GM23338 (cell line): ENCODE measurements around the gene MPIG6B. TPM values are rescaled to one million over a fixed set of nuclear protein-coding genes. Genes with fewer than 3 reads are reported as not detected.
A peak's percentile ranks its signal among the peaks of the same experiment; 100 is the strongest.

ENCODE experiments used
- ATAC-seq: fragments of 200-7000 bp; cut with Tn5 transposase; 3 replicates; pipeline ENCODE4 v1.9.1; 2020
- DNase-seq: peaks from one replicate; pipeline ENCODE4 v3.0.0-alpha.2; 2015; ENCODE audit warnings: low spot score
- H2AFZ ChIP-seq: fragments of 200-600 bp; sonication (generic); 2 replicates; pipeline ENCODE4 v1.8.0; 2016; ENCODE audit warnings: antibody characterized with exemption, mild to moderate bottlenecking, moderate library complexity
- H3F3A ChIP-seq: fragments of 200-600 bp; sonication (generic); replicated peaks from 2 replicates; pipeline ENCODE4 v1.8.0; 2017; ENCODE audit warnings: antibody characterized with exemption, mixed run types, low read depth
- H3K27ac ChIP-seq: fragments of 200-600 bp; sonication (generic); 2 replicates; pipeline ENCODE4 v1.6.1; 2016; ENCODE audit warnings: low read depth
- H3K27me3 ChIP-seq: fragments of 200-600 bp; sonication (generic); 2 replicates; pipeline ENCODE4 v1.8.0; 2016; ENCODE audit warnings: mild to moderate bottlenecking, mixed run types, moderate library complexity; ENCODE audit not compliant: insufficient read depth
- H3K36me3 ChIP-seq: fragments of 200-600 bp; sonication (generic); 2 replicates; pipeline ENCODE4 v1.8.0; 2016; ENCODE audit warnings: mild to moderate bottlenecking; ENCODE audit not compliant: insufficient read depth
- H3K4me1 ChIP-seq: fragments of 200-600 bp; sonication (generic); 2 replicates; pipeline ENCODE4 v1.8.0; 2016; ENCODE audit warnings: mild to moderate bottlenecking, moderate library complexity; ENCODE audit not compliant: insufficient read depth
- H3K4me2 ChIP-seq: fragments of 200-600 bp; sonication (generic); 2 replicates; pipeline ENCODE4 v1.7.1; 2017; ENCODE audit warnings: mixed run types
- H3K4me3 ChIP-seq: fragments of 200-600 bp; sonication (generic); 2 replicates; pipeline ENCODE4 v1.6.1; 2016; ENCODE audit warnings: mixed run types
- H3K79me2 ChIP-seq: fragments of 200-600 bp; sonication (generic); replicated peaks from 2 replicates; pipeline ENCODE4 v1.8.0; 2017; ENCODE audit warnings: mild to moderate bottlenecking; ENCODE audit not compliant: insufficient read depth
- H3K9me2 ChIP-seq: fragments of 200-600 bp; sonication (generic); 2 replicates; pipeline ENCODE4 v1.8.0; 2017; ENCODE audit not compliant: insufficient read depth
- H4K20me1 ChIP-seq: fragments of 200-600 bp; sonication (generic); replicated peaks from 2 replicates; pipeline ENCODE4 v1.8.0; 2017; ENCODE audit warnings: mild to moderate bottlenecking; ENCODE audit not compliant: insufficient read depth
- H3K27ac Mint-ChIP-seq: 2 replicates; pipeline ENCODE4 v1.8.0; 2020; ENCODE audit warnings: inconsistent platforms, mild to moderate bottlenecking, moderate library complexity, mixed read lengths
- H3K27me3 Mint-ChIP-seq: 3 replicates; pipeline ENCODE4 v1.8.0; 2022; ENCODE audit warnings: low read depth, mild to moderate bottlenecking, moderate library complexity, mixed read lengths, inconsistent platforms; ENCODE audit not compliant: insufficient read depth, poor library complexity
- H3K36me3 Mint-ChIP-seq: 3 replicates; pipeline ENCODE4 v1.8.0; 2021; ENCODE audit warnings: low read depth, mild to moderate bottlenecking, inconsistent platforms, moderate library complexity, mixed read lengths
- H3K4me1 Mint-ChIP-seq: 3 replicates; pipeline ENCODE4 v1.8.0; 2020; ENCODE audit warnings: mild to moderate bottlenecking, inconsistent platforms, mixed read lengths
- H3K4me3 Mint-ChIP-seq: 3 replicates; pipeline ENCODE4 v1.8.0; 2021; ENCODE audit warnings: moderate library complexity, mild to moderate bottlenecking, inconsistent platforms, mixed read lengths
- H3K9me3 Mint-ChIP-seq: 3 replicates; pipeline ENCODE4 v1.8.0; 2020; ENCODE audit warnings: moderate library complexity, mild to moderate bottlenecking, inconsistent platforms, mixed read lengths
- CTCF ChIP-seq, 2 experiments: fragments of 200-600 bp in 1 of 2; sonication (generic) in 1 of 2; conservative IDR thresholded peaks; 2 replicates each; pipeline versions ENCODE4 v1.5.1 to v1.6.1; 2016 to 2017; ENCODE audit warnings: antibody characterized with exemption in 2 of 2, low read depth in 2 of 2, mild to moderate bottlenecking in 2 of 2, moderate library complexity in 1 of 2
- ETS1 ChIP-seq: IDR thresholded peaks from 2 replicates; pipeline ENCODE4 v1.6.1; 2016; ENCODE audit warnings: antibody characterized with exemption
- EZH2 ChIP-seq: fragments of 200-600 bp; sonication (generic); IDR thresholded peaks from one replicate; pipeline ENCODE4 v1.8.0; 2017; ENCODE audit warnings: antibody characterized with exemption, mild to moderate bottlenecking, low read depth; ENCODE audit not compliant: unreplicated experiment
- EZH2phosphoT487 ChIP-seq: fragments of 200-600 bp; sonication (generic); IDR thresholded peaks from one replicate; pipeline ENCODE4 v1.8.1; 2018; ENCODE audit warnings: antibody characterized with exemption; ENCODE audit not compliant: unreplicated experiment
- POLR2AphosphoS5 ChIP-seq: IDR thresholded peaks from 2 replicates; pipeline ENCODE4 v1.6.1; 2016; ENCODE audit warnings: antibody characterized with exemption, low read depth
- polyA plus RNA-seq: library from polyadenylated mRNA; unstranded; fragments of >200 nt; fragmentation: Nextera tagmentation; extraction: Ambion mirVana; gene quantifications from 2 replicates; pipeline ENCODE4 v1.2.1, GENCODE V29; 2016
- total RNA-seq: library from RNA; depleted of rRNA; stranded (reverse); fragments of >200 nt; shearing (Covaris generic); gene quantifications from 2 replicates; pipeline ENCODE4 v1.2.3, GENCODE V29; 2014

Gene MPIG6B
- total and polyA plus RNA-seq, 2 experiments from 2014 or later, result 0.13 TPM; not detected in 1

GRCh38 chr6:31765910-31766794 lies 43.0 kb downstream of the MPIG6B start:
- Histone ChIP-seq H2AFZ (peak overlapping the region; percentile 90), H3K9me2 (no peaks in the 10 kb centered on the region), H3K27ac (0 out of 2 replicates have a peak overlapping the region, but pooled peaks have one; percentile 14), H3K36me3 (no peaks in the 10 kb centered on the region), H3K79me2 (no peaks in the 10 kb centered on the region), H4K20me1 (no peaks in the 10 kb centered on the region), H3K4me3 (peak overlapping the region; percentile 60), H3K27me3 (no peaks in the 10 kb centered on the region), H3K4me1 (peaks cover 14% of the 10 kb centered on the region), H3F3A (0 out of 2 replicates have a peak, but pooled peaks cover 2% of the 10 kb centered on the region), H3K4me2 (peak overlapping the region; percentile 86)
- Mint-ChIP-seq H3K36me3 (peaks cover 6% of the 10 kb centered on the region), H3K9me3 (no peaks in the 10 kb centered on the region; the same call in 2 of the 3 replicates), H3K27ac (no peak overlapping the region), H3K27me3 (peaks cover 15% of the 10 kb centered on the region), H3K4me1 (peaks cover 24% of the 10 kb centered on the region), H3K4me3 (peak overlapping the region; percentile 58)
- DNase-seq (peak; percentile 81), ATAC-seq (peak; percentile 92)
- TF ChIP-seq ETS1 (no peak), EZH2phosphoT487 (no peak), CTCF (conservative IDR thresholded peaks at IDR 0.05; ENCODE audit: low read depth in 2 of 2) (peak in 1 of 2 experiments; percentile 12; a peak in 1 of 4 replicates), POLR2AphosphoS5 (peak; percentile 51)

- no peak overlapping the region for H2AFZ ChIP-seq
- no peak for DNase-seq
- Mint-ChIP-seq H3K9me3 (no peaks in the 10 kb centered on the region; the same call in 2 of the 3 replicates), H3K4me1 (peaks cover 24% of the 10 kb centered on the region), H3K36me3 (peaks cover 4% of the 10 kb centered on the region), H3K4me3 (no peak overlapping the region), H3K27me3 (peaks cover 17% of the 10 kb centered on the region), H3K27ac (no peak overlapping the region)
- 0 out of 2 replicates have a peak, but pooled peaks cover 2% of the 10 kb centered on the region for H3F3A ChIP-seq
- H3K36me3 ChIP-seq, result no peaks in the 10 kb centered on the region
- no peaks in the 10 kb centered on the region for H3K27me3 ChIP-seq
- H3K4me2 ChIP-seq, result no peak overlapping the region
- H3K27ac ChIP-seq, result no peak overlapping the region
- H3K79me2 ChIP-seq, result no peaks in the 10 kb centered on the region
- no peak for TF ChIP-seq EZH2
- H3K4me3 ChIP-seq, result no peak overlapping the region
- H3K9me2 ChIP-seq, result no peaks in the 10 kb centered on the region
- peaks cover 14% of the 10 kb centered on the region for H3K4me1 ChIP-seq
- no peaks in the 10 kb centered on the region for H4K20me1 ChIP-seq
- ATAC-seq, result no peak
These were observed 44.0 kb downstream of the MPIG6B start for GRCh38 chr6:31767096-31767645.
